OCI-M2 (cell line): Measurements from ENCODE around the gene RNASE1.
"Not testable (repeated sequence)": the region's sequence is repeated elsewhere in the genome, so short reads cannot be mapped to it uniquely, and the experiment has no call there.

ENCODE experiments used
- DNase-seq: peaks from one replicate; lab custom pipeline; 2025; ENCODE audit not compliant: unreplicated experiment; lab: John Stamatoyannopoulos, UW

The RNASE1 gene

DNA sequence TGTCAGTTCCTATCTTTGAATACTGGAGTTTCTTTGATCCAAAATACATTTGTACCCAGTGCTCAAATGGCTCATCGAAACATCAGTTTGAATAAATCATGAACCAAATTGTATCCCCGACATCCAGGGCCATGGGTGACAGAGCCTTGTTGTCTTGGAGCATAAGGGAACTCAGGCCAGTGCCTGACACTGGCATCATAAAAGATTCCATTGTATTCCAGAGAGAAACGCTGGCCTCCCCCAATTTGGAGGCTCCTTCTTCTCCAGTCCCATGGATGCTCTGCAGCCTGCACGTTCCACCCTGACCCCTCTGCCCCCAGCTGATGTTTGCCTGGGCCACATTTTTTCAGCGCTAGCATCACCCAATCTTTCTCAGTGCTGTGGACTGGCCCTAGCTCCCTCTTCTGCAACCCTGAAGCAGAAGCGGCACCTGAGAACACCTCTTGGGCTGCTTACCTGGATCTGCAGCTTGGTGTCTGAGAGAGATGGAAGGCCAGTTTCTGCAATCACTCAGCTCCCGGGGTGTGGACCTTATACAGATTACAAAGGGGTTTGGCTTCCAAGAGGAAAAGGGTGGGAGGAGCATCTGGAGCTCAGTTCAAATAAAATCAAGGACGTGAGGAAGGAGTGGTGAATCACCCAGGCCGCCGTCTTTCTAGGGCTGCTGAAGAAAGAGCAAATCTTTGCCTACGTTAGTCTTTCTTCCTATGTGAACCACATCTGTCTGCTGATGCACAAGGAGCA is at the start of gene RNASE1:
Gene RNASE1 (minus strand): TSS at position 504 of the 744 bp plus-strand sequence. CDS start 776 bp downstream, outside the sequence.
- DNase-seq, result no peak

- DNase-seq, result no peak
Measured at GRCh38 chr14:20848955-20849570, 46.4 kb upstream of the RNASE1 start.

DNA sequence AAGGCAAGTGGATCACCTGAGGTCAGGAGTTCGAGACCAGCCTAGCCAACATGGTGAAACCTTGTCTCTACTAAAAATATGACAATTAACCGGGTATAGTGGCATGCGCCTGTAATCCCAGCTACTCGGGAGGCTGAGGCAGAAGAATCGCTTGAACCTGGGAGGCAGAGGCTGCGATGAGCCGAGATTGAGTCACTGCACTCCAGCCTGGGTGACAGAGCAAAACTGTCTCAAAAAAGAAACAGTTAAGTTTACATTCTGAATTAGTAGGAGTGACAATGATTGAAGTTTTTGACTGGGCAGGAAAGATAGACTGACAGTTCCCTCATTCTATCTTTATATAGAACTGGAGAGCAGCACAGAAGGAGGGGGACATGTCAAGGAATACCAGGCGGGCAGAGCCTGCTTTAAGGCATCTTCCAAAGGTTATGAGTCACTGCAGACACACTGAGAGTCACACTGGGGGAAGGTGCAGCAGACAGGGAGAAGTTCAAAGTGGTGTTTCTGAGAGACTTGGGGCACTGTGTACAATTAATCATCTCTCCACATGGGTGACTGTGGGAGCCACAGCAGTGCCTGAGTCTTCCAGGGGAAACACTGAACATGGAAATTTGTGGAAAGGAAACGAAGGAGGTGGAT is 45.8 kb upstream of the RNASE1 start:
- no peak for DNase-seq

- DNase-seq, result no peak
Measured at GRCh38 chr14:20846560-20846959, 43.9 kb upstream of the RNASE1 start.

DNA sequence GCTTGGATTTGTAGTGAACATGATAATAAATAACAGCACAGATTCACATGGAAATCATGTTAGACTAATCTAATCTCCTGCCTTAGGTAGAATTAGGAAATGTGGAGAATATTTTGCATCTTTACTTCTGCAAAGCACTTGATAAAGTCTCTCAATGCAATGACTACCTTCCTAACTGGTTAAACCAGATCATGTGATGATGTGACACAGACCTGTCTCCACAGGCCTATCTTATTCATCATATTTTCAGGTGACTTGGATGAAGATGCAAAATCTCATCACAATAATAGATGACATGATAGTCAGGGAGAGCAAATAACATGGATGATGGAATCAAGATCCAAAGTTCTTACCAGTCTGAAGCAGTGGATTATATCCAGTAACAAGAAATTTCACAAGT is 38.5 kb upstream of the RNASE1 start:
- DNase-seq, result no peak

DNA sequence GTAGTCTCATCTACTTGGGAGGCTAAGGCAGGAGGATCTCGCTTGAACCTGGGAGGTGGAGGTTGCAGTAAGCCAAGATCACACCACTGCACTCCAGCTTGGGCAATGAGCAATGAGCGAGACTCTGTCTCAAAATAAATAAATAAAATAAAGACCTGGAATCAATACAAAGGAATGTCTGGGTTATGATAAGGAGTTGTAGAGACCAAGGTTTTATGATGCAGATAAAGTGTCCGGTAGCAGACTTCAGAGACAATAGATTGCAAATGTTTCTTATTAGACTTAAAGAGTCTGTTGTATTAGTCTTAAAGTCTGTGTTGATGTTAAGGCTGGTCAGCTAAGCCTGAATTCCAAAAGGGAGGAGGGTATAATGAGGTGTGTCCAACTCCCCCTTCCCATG is 35.2 kb upstream of the RNASE1 start:
- DNase-seq, result no peak

GRCh38 chr14:20836668-20837338 is 34.2 kb upstream of the RNASE1 start:
- DNase-seq, result no peak

- DNase-seq, result no peak
Measured at GRCh38 chr14:20834899-20835298, 32.3 kb upstream of the RNASE1 start.

DNA sequence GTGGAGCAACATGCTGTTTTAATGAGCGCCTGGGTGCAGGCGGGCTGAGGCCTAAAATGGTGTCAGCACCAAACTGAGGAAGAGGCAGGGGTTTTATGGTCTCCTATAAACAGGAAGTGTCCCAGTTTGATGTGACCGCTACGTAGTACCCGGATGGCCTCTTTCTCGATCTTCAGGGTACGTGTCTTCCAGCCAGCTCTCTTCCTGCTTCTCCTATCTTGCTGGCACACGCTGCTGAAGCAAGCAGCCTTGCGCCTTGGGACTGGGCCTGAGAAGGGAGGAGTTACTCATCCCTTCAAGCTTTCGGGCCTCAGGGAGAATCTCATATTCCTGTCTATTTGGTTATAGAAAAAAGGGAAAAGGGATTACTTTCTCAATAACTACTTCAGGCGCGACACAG is 28.2 kb upstream of the RNASE1 start:
- no peak for DNase-seq

GRCh38 chr14:20828024-20828694 is 25.5 kb upstream of the RNASE1 start:
- DNase-seq, result not testable (repeated sequence)

DNA sequence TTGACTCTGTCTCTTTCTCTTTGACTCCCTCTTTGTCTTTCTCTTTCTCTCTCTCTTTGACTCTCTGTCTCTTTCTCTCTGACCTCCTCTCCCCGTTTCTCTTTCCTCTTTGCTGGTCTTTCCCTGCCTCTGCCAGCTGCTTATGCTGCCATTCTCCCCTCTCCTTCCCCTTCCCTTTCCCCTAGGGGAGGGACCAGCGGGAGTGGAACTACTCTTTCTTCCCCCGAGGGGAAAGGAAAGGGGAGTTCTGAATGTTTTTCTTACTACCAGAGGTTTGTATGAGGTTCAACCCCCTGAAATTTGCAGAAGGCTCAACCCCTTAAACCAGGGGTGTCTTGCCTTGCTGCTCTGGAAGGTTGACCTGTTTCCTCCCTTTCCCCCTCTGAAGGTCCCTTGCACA is 24.7 kb upstream of the RNASE1 start:
- no peak for DNase-seq

DNA sequence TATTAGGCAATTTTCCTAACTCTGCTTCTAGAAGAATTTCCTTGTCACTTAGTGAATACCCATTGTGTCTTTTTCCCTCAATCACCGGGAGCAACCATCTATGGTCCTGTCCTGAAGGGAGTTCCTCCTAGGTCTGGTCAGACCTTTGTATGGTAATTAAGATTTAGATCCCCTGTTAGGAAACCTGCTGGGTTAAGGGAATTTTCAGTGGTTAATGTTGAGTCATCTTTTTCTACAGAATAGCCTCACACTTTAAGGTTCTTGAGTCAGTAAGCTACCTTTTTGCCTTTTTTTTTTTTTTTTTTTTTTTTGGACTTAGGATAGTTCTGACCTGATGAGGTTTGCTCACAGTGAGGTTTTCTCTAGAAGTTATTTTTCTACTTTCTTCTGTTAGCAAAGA is 24.0 kb upstream of the RNASE1 start:
- not testable (repeated sequence) for DNase-seq

DNA sequence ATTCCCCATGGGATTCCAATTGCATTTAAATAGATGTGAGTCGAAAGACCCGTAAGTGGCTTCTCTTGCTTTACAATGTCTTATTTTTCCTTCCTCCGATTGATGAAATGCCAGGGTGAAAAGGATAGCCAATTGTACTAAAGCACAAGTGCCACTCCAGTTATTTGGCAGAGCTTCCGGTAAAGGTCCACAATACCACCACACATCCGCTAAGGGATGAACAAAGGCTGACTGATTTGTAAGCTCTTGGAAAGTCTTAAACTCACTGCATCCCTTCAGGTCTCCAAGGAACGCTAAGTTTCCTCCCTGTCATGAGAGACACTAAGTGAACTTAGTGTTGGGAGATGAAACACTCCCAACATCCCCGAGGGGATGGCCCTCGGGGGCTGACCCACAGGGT is 21.2 kb upstream of the RNASE1 start:
- DNase-seq, result no peak

DNA sequence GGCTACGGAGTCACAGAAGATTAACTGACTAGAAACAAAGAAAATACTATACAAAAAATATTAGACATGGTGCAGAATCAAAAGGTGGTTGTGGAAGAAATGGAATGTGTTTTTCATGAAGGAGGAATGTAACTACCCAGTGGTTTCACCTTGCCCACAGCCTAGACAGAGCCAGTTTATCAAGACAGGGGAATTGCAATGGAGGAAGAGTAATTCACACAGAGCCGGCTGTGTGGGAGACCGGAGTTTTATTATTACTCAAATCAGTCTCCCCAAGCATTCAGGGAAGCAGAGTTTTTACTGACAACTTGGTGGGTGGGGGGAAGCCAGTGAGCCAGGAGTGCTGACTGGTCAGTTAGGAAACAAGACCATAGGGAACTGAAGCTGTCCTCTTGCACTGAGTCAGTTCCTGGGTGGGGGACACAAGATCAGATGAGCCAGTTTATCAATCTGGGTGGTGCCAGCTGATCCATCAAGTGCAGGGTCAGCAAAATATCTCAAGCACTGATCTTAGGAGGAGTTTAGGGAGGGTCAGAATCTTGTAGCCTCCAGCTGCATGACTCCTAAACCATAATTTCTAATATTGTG is 19.0 kb upstream of the RNASE1 start:
- not testable (repeated sequence) for DNase-seq

DNA sequence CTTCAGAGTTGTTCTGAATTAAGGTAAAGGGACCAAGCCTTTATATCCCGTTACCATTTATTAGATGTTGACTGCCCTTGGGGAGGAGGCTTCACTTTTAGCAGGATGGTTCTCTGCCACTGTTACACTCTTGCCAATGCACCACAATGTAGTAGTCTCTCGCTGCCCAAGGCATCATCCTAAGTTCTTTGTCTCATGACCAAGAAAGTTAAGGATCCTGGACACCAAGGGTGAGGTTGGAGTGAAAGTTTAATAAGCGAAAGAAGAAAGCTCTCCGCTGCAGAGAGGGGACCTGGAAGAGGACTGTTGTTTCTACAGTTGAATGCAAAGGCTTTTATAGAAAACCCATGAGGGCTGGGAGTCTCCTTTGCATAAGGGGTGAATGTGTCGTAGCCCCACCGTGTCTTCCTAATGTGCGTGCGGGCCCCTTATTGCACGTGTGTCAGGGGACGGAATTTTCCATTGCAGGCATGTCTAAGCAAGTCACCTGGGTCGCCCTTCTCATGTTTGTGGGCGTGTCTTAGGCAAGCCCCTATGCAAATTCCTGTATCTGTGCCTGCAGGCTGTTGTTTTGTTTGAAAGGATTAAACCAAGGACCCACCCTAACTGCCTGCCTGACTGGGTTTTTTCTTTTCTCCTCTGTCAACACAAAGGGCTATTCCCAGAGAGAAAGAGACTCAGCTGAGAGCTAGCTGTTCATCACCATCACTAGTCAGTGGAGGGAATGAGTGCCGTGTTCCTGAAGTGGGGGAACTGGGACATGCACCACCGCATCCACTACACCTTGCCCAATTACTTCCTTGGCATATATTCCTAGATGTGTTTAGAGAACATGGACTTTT is 17.6 kb upstream of the RNASE1 start:
- DNase-seq, result no peak

GRCh38 chr14:20818861-20819260 is 16.2 kb upstream of the RNASE1 start:
- DNase-seq, result no peak

DNA sequence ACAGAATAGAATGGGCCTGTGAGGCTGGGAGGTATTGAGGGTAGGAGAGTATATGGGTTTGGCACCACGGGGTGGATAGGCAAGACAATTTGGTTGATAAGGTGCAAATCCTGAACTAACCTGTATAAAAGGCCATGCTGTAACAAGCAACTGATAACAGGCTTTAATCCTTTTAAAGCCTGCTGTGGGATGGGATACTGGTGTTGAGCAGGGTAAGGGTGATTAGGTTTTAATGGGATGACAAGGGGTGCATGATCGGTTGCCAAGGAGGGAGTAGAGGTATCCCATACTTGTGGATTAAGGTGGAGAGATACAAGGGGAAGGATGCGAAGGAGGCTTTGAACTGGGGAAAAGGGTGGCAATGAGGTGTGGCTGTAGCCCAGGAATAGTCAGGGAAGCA is 13.3 kb upstream of the RNASE1 start:
- not testable (repeated sequence) for DNase-seq

- DNase-seq, result no peak
Measured at GRCh38 chr14:20811986-20812975, 9.6 kb upstream of the RNASE1 start.

DNA sequence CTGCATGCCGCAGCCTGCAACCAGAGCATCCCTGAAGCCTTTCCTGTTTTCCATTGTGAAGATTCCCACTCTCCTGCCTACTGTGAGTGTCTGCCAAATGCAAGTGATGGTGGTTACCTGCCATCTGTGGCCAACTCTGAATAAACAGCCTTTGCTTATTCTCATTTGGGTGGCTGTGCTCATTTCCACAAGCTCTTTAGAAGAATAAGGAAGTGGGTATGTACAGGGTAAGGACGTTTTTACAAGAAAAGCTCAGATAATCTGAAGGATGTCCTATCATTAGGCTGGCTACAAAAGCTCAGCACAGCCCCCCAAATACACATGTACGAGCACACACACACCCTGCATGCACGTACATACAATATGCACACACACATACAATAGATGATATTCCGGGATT is 7.3 kb upstream of the RNASE1 start:
- no peak for DNase-seq
